ENCODE data around the gene NF2. TPM values are rescaled to one million over a fixed set of nuclear protein-coding genes. Genes with fewer than 3 reads are reported as not detected.

Gene NF2
- total and polyA plus RNA-seq, 2 of the 8 experiments (the other 6 are each of a cell fraction or from before 2014, with no cell fraction given): 17.6 to 53.6 TPM

DNA sequence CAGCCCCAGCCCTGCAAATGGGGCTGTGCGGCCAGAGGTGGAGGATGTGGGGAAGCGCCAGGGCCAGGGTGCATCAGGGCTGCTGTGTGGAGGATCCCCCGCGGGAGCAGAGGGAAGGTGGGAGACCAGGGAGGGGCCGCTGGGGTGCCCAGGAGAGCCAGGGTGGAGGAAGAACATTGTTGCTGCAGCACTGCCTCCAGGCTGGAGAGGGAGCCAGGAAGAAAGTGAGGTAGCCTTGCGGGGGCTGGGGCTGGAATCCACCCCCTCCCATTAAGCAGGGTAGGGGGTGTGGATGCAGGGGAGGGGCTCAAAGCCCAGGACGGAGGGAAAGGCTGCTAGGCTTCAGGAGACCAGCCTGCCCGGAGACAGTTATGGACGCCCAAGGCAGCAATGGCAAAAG lies 131.4 kb downstream of the NF2 start:
- H3K18ac ChIP-seq (ENCODE audit: extremely low read depth, low read length): 0 out of 2 replicates have a peak overlapping the region, but pooled peaks have one; percentile 6
- H3K79me2 ChIP-seq (ENCODE audit: control insufficient read depth in 1 of 2, insufficient read depth in 2 of 2, low read length in 2 of 2): no peaks in the 10 kb centered on the region
- H3K9ac ChIP-seq (replicated peaks in 1 of 4; ENCODE audit: extremely low read depth in 1 of 4, low read depth in 3 of 4, low read length in 3 of 4): no peak overlapping the region
- FAIRE-seq (no peak), DNase-seq (ENCODE audit: low read depth in 1 of 2, low spot score in 2 of 2) (peak in 1 of 2 experiments; percentile 59)
- H3K23me2 ChIP-seq (ENCODE audit: low read depth, low read length): no peaks in the 10 kb centered on the region
- no peak overlapping the region for H2BK120ac ChIP-seq (replicated peaks; ENCODE audit: low read depth, low read length)
- H3K79me1 ChIP-seq (ENCODE audit: low read depth, low read length): no peaks in the 10 kb centered on the region
- H3K4me3 ChIP-seq (ENCODE audit: extremely low read depth in 1 of 4, insufficient read depth in 2 of 4, low read depth in 3 of 4, low read length in 4 of 4): no peak overlapping the region
- ChIA-PET POLR2A (ENCODE audit: partially characterized antibody) (interaction anchor here (0.5 kb wide), 1 partner anchor 135 kb away, joined by 3 read pairs; no protein-coding TSS in a partner anchor), CTCF (ENCODE audit: partially characterized antibody) (interaction anchor here (1.1 kb wide), 1 partner anchor 34 kb away, joined by 3 read pairs; no protein-coding TSS in a partner anchor)
- peak overlapping the region; percentile 19 for H4K8ac ChIP-seq (ENCODE audit: extremely low read depth, insufficient read depth, low read length)
- no peak overlapping the region for H4K91ac ChIP-seq (replicated peaks; ENCODE audit: insufficient read length, low read length)
- no peak overlapping the region for H2AK5ac ChIP-seq (ENCODE audit: low read depth, low read length)
- WGBS, 2 experiments (ENCODE audit: extremely low coverage in 1 of 2, insufficient coverage in 1 of 2, insufficient read length in 1 of 2, insufficient replicate concordance in 2 of 2, low coverage in 1 of 2, low lambda C conversion rate in 2 of 2, missing lambda C conversion rate in 1 of 2): 53% methylated on average over 6 of the region's 9 CpGs; no CpG with 5 or more reads in 1 of the 2 experiments
- H2BK5ac ChIP-seq (ENCODE audit: low read depth, low read length): 0 out of 2 replicates have a peak overlapping the region, but pooled peaks have one; percentile 40
- H3K4ac ChIP-seq (replicated peaks; ENCODE audit: insufficient read length, low read depth, low read length): no peak overlapping the region
- no peak overlapping the region for H2BK20ac ChIP-seq (ENCODE audit: low read length)
- no peak overlapping the region for H3K14ac ChIP-seq (ENCODE audit: insufficient read length)
- no peak overlapping the region for H4K5ac ChIP-seq (ENCODE audit: insufficient read length, low read depth, low read length)
- H2BK15ac ChIP-seq (ENCODE audit: low read length): no peak overlapping the region
- no peaks in the 10 kb centered on the region for H3K9me3 ChIP-seq (ENCODE audit: insufficient read depth in 2 of 2, low read depth in 1 of 2, low read length in 1 of 2)
- no peak overlapping the region for H3K56ac ChIP-seq (replicated peaks; ENCODE audit: insufficient read length, low read depth, low read length)
- no peaks in the 10 kb centered on the region for H3K36me3 ChIP-seq (ENCODE audit: control insufficient read depth in 2 of 4, insufficient read depth in 4 of 4, low read length in 3 of 4)
- H3K27me3 ChIP-seq (replicated peaks in 1 of 4; ENCODE audit: control insufficient read depth in 3 of 4, extremely low read depth in 1 of 4, insufficient read depth in 3 of 4, low read length in 3 of 4): no peaks in the 10 kb centered on the region
- H3K4me1 ChIP-seq (replicated peaks in 1 of 4; ENCODE audit: control insufficient read depth in 3 of 4, insufficient read depth in 4 of 4, low read length in 3 of 4): peaks cover 0 to 12% (median 7%) of the 10 kb centered on the region in 4 experiments; a peak in 6 of 7 replicates
- no peaks in the 10 kb centered on the region for H4K20me1 ChIP-seq (replicated peaks in 1 of 2; ENCODE audit: control insufficient read depth in 1 of 2, insufficient read depth in 2 of 2, low read length in 2 of 2)
- no peak overlapping the region; the same call in 1 of the 2 replicates for H2AFZ ChIP-seq (ENCODE audit: low read length)
- H2BK12ac ChIP-seq (ENCODE audit: low read depth, low read length): no peak overlapping the region
- H3K23ac ChIP-seq (ENCODE audit: insufficient read length): no peak overlapping the region
- no peak overlapping the region for H3K27ac ChIP-seq (ENCODE audit: low read depth, low read length)
- H3K4me2 ChIP-seq (ENCODE audit: insufficient read depth in 1 of 2, low read depth in 2 of 2, low read length in 2 of 2): 0 out of 4 replicates have a peak overlapping the region, but pooled peaks of 1 of the 2 experiments have one; percentile 4
- TF ChIP-seq MAFK (IDR thresholded peaks at IDR 0.05; ENCODE audit: low read depth, low read length) (no peak), GABPA (IDR thresholded peaks at IDR 0.05; ENCODE audit: borderline replicate concordance, insufficient read depth, low read length) (no peak), KDM5A (IDR thresholded peaks at IDR 0.05; ENCODE audit: low read length) (no peak), BCL11A (IDR thresholded peaks at IDR 0.05; ENCODE audit: low read depth in 2 of 2, low read length in 2 of 2) (no peak), SP1 (IDR thresholded peaks at IDR 0.05; ENCODE audit: low read depth, low read length) (no peak), SAP30 (IDR thresholded peaks at IDR 0.05; ENCODE audit: insufficient read depth, insufficient replicate concordance, low read length) (no peak), CEBPB (IDR thresholded peaks at IDR 0.05; ENCODE audit: low read depth, low read length) (no peak), TEAD4 (IDR thresholded peaks at IDR 0.05; ENCODE audit: low read depth, low read length) (peak; percentile 60; the same call in 1 of the 2 replicates), CBX5 (IDR thresholded peaks at IDR 0.05; ENCODE audit: low read depth, low read length) (no peak)
- TF ChIP-seq, protein P1, sequence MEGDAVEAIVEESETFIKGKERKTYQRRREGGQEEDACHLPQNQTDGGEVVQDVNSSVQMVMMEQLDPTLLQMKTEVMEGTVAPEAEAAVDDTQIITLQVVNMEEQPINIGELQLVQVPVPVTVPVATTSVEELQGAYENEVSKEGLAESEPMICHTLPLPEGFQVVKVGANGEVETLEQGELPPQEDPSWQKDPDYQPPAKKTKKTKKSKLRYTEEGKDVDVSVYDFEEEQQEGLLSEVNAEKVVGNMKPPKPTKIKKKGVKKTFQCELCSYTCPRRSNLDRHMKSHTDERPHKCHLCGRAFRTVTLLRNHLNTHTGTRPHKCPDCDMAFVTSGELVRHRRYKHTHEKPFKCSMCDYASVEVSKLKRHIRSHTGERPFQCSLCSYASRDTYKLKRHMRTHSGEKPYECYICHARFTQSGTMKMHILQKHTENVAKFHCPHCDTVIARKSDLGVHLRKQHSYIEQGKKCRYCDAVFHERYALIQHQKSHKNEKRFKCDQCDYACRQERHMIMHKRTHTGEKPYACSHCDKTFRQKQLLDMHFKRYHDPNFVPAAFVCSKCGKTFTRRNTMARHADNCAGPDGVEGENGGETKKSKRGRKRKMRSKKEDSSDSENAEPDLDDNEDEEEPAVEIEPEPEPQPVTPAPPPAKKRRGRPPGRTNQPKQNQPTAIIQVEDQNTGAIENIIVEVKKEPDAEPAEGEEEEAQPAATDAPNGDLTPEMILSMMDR (IDR thresholded peaks at IDR 0.05; ENCODE audit: control extremely low read depth in 1 of 3, insufficient read depth in 1 of 3, low read depth in 1 of 3, low read length in 3 of 3): peak; percentile 26 to 43 (median 31)
